ENCODE measurements around the gene ULK2.
A peak's percentile ranks its signal among the peaks of the same experiment; 100 is the strongest.
"Not testable (repeated sequence)": the region's sequence is repeated elsewhere in the genome, so short reads cannot be mapped to it uniquely, and the experiment has no call there.

ULK2 gene

DNA sequence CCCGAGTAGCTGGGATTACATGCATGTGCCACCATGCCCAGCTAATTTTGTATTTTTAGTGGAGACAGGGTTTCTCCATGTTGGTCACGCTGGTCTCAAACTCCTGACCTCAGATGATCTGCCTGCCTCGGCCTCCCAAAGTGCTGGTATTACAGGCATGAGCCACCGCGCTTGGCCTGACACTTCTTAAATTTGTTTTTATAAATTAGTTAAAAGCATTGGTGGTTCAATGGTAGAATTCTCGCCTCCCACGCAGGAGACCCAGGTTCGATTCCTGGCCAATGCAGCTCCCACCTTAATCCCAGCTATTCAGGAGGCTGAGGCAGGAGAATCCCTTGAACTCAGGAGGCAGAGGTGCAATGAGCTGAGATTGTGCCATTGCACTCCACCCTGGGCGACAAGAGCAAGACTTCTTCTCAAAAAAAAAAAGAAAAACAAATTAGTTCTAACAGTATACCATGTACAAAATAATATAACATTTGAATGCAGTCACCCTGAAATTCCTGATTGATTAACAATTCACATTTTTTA is 7.0 kb downstream of the ULK2 start:
- not testable (repeated sequence) for DNase-seq

DNA sequence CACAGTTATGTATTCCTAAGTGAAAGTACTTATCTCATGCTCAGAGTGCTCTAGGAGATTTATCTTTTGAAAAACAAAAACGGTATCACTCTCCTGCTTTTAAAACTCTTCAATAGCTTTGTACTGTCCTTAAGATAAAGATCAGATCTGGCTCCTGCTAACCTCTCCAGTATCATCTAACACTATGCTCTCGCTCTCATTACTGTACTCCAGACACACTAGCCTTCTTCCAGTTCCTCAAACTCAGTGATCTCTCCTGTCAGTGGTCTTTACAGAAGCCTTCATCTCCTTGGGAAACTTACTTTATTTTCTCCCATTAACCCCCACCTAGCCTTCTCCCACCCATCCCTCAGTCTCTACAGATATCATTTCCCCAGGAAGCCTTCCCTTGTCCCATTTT is 10.1 kb downstream of the ULK2 start:
- no peak for DNase-seq

GRCh38 chr17:19833914-19834313 is 33.8 kb downstream of the ULK2 start:
- no peak for DNase-seq

DNA sequence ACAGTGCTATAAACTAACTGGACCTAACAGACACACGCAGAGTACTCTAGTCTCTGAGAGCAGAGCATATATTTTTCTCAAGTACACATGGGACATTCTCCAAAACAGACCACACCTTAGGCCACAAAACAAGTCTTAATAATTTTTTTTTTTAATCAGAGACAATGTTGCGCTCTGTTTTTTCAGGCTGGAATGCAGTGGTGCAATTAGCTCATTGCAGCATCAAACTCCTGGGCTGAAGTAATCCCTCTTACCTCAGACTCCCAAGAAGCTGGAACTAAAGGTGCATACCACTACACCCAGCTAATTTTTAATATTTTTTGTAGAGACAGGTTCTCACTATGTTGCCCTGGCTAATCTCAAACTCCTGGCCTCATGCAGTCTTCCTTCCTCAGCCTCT is 37.7 kb downstream of the ULK2 start:
- no peak for DNase-seq

- no peak for DNase-seq
Observed at GRCh38 chr17:19812407-19812806, 55.3 kb downstream of the ULK2 start.

DNA sequence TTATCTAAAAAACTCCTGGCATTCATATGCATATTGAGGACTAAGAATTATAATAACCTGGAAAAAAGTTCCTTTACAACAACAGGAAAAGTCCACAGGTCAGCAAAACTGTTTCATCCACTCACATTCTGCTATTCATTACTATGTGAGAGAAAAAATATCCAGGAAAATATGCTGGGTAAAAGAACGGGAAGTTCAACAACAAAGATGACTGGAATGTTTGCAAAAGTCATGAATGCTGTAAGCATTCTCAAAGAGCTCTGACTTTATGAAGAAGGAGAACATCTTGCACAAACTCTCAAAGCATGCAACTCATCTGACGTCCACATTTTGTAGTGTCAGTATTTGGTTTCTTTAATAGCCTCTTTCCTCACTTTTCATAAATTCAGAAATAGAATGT is 62.7 kb downstream of the ULK2 start:
- DNase-seq, result no peak

GRCh38 chr17:19800571-19800970 is 67.2 kb downstream of the ULK2 start:
- DNase-seq, result no peak

DNA sequence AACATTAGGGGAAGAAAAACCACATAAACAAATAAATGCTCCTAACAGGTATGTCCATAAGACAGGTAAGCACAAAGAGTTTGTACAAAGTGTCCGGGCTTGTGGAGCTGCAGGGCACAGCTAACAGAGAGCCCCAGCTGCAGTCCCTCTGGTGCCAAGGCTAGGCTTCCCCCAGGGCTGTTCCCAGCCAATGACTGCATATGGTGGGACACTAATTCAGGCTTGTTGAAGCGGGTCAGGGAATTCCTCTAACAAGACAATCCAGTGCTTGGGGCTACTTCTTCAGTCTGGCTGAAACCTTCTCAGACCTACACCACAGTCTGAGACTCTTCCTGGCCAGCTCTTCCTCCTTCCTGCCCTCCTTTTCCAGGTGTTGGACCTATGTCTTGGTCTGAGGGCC is 67.9 kb downstream of the ULK2 start:
- DNase-seq, result no peak

DNA sequence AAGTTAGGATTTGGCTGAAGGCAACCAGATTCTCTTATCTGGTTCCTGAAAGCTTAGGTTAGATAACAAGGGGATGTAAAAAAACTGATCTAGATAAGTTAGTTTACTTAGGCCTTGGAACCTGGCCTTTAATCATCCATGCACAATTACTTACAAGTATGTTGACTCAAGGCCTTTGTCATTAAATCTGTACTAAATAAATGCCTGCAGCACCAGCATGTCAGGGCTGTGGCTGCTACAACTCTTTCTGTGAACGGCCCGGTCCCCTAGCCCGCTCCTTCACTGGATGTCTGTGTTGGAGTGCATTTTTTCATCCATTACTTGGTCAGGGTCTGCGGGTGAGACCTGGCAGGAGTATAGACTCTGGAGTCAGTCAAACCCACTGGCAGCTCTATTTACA is 71.3 kb downstream of the ULK2 start:
- no peak for DNase-seq

DNA sequence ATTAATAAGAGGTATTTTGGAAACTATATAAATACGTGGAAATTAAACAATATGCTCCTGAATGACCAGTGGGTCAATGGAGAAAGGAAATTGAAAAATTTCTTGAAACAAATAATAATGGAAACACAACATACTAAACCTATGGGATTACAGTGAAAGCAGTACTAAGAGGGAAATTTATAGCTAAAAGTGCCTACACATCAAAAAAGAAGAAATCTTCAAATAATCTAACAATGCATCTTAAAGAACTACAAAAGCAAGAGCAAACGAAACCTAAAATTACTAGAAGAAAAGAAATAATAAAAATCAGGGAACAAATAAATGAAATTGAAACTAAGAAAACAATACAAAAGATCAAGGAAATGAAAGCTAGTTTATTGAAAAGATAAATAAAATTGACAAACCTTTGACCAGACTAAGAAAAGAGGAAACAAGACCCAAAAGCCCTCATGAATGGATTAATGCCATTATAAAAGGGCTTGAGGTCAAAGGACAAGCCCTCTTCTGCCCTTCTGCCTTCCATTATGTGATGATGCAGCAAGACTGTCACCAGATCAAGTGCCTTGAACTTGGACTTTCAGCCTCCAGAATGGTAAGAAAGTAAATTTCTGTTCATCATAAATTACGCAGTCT is 75.7 kb downstream of the ULK2 start:
- no peak for DNase-seq

GRCh38 chr17:19787733-19788357 is 79.9 kb downstream of the ULK2 start:
- no peak for DNase-seq

GRCh38 chr17:19785854-19786253 is 81.9 kb downstream of the ULK2 start:
- no peak for DNase-seq

DNA sequence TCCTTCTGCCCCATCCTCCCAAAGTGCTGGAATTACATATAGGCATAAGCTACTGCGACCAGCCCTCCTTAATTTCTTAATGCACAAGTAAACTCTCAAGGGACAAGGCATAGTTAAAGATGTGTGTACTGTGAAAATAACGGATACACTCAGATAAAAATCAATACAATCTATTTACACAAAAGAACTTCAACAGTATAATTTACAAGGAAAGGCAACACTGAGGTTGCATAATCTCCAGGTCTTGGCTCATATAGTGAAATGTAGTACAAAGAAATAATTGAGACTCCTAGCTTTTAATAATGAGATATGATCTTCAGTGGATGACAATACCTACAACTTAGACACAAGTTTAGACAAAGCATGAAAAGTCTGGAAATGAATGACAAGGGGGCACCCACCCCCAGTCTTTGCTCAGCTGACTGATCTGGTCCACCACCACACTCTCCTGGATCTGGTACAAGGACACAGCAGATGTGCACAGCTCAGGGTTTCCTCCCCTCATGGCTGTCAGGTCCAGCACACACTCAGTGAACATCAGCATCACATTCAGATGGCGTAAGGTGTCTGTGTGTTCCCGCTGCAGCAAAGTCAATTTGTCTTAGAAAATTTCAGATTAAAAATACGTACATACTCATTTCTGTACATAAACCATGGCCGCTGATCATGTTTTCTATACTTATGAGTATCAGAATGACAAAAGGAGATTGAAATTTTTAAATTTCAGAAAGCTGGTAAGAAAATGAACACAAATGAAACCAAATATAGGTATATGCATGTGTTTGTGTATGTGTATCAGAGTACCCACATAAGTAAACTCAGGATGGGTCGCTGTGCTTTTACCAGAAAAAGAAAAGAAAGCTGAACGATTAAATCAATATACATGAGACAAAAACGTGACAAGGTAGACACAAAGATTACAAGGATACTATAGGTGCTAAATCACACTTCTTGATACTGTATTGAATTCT is 86.0 kb downstream of the ULK2 start:
- no peak for DNase-seq

GRCh38 chr17:19780846-19781245 is 86.9 kb downstream of the ULK2 start:
- DNase-seq, result no peak

GRCh38 chr17:19773534-19773933 is 94.2 kb downstream of the ULK2 start:
- DNase-seq, result no peak

GRCh38 chr17:19771971-19772630 is 95.6 kb downstream of the ULK2 start:
- no peak for DNase-seq

- DNase-seq, result no peak
Observed at GRCh38 chr17:19770985-19771735, 96.6 kb downstream of the ULK2 start.

GRCh38 chr17:19769946-19770652 is 97.6 kb downstream of the ULK2 start:
- peak; percentile 31 for DNase-seq

- no peak for DNase-seq
Observed at GRCh38 chr17:19768046-19768782, 99.5 kb downstream of the ULK2 start.

DNA sequence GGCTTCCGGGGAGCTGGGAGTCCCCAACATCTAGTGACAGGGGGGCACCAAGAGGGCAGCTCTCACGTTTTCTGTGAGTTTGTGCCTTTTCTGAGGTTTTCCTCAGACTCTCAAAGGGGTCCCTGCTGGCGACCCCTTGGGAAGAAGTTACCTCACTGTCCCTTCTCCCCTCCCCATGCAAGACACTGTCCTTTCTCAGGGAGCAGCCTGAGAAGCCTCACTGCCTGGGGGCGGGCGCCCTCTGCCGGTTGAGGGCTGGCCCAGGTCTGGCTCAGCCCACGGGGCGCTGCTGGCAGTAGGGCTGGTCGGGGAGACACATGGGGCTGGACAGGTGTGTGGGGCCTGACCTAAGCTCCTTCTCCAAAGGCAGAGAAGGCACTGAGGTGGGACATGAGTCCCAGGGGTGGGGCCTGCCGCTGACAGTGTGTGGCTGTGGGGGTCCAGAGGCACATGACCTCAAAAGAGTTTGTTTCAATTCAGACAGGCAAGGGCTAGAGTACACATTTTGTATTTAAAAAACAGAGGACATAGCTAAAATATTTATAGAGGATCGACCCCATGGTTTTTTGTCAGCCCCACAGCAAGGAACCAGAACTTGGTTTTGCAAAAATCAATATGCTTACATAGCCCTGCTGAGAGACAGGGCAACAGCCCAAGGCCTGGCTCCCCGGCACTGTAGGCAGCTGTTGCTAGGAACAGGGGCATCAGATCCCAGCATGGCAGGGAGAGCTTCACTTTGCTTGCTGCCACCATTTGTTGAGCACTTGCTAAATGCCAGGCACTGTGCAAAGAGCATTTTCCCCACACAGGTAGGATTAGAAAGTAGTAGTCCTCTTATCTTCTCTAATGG is 101.1 kb downstream of the ULK2 start:
- DNase-seq, result peak; percentile 85

Measured in eye (tissue), 1 donor.